Naive B cell (primary cell): ENCODE results near the gene BID. TPM values are rescaled to one million over a fixed set of nuclear protein-coding genes. Genes with fewer than 3 reads are reported as not detected.

Experiments
- ATAC-seq, 2 donors: fragments of 150-1000 bp; cut with Tn5 transposase; 2 replicates each; pipeline ENCODE4 v1.10.0; 2021; ENCODE audit warnings: low read depth in 2 of 2, mild to moderate bottlenecking in 2 of 2, moderate library complexity in 2 of 2
- DNase-seq: peaks from one replicate; pipeline ENCODE4 v3.0.0; 2022
- H3K27ac Mint-ChIP-seq, 6 donors: one replicate each; pipeline ENCODE4 v1.8.0; 2020 to 2022; ENCODE audit warnings: mild to moderate bottlenecking in 6 of 6, mixed read lengths in 6 of 6, moderate library complexity in 5 of 6, inconsistent platforms in 2 of 6
- H3K27me3 Mint-ChIP-seq, 3 donors: one replicate each; pipeline ENCODE4 v1.8.0; 2021 to 2022; ENCODE audit warnings: mixed read lengths in 3 of 3, mild to moderate bottlenecking in 1 of 3
- H3K36me3 Mint-ChIP-seq, 2 donors: one replicate each; pipeline ENCODE4 v1.8.0; 2020 to 2022; ENCODE audit warnings: mixed read lengths in 2 of 2, inconsistent platforms in 1 of 2, mild to moderate bottlenecking in 1 of 2
- H3K4me1 Mint-ChIP-seq, 3 donors: one replicate each; pipeline ENCODE4 v1.8.0; 2020 to 2022; ENCODE audit warnings: mixed read lengths in 3 of 3, inconsistent platforms in 1 of 3, mild to moderate bottlenecking in 1 of 3, moderate library complexity in 1 of 3
- H3K4me3 Mint-ChIP-seq, 8 donors: one replicate each; pipeline ENCODE4 v1.8.0; 2020 to 2022; ENCODE audit warnings: mild to moderate bottlenecking in 8 of 8, mixed read lengths in 8 of 8, moderate library complexity in 8 of 8, inconsistent platforms in 2 of 8
- H3K9me3 Mint-ChIP-seq, 7 donors: one replicate each; pipeline ENCODE4 v1.8.0; 2020 to 2022; ENCODE audit warnings: mixed read lengths in 7 of 7, mild to moderate bottlenecking in 5 of 7, inconsistent platforms in 2 of 7, moderate library complexity in 1 of 7
- polyA plus RNA-seq, 6 donors: library from polyadenylated mRNA; unstranded; fragments of 300-500 nt; fragmentation: Illumina TruSeq; gene quantifications; one replicate each; pipeline ENCODE4 v1.2.3, GENCODE V29; 2021; ENCODE audit warnings: low read depth in 6 of 6

BID gene
- polyA plus RNA-seq, 6 donors from 2014 or later, result 18.2 to 29.9 (median 23.1) TPM

- ATAC-seq (no peak), DNase-seq (no peak)
- Mint-ChIP-seq H3K4me3 (peak overlapping the region; percentile 89 to 96 (median 92)), H3K27ac (peak overlapping the region; percentile 94 to 99 (median 99)), H3K9me3 (peaks cover 0 to 2% (median 0%) of the 10 kb centered on the region in 7 donors), H3K4me1 (peaks cover 63 to 86% (median 74%) of the 10 kb centered on the region in 3 donors), H3K36me3 (peaks cover 0 to 8% of the 10 kb centered on the region in 2 donors), H3K27me3 (no peaks in the 10 kb centered on the region)
Observed at GRCh38 chr22:17777717-17778044, 3.4 kb upstream of the BID start.

DNA sequence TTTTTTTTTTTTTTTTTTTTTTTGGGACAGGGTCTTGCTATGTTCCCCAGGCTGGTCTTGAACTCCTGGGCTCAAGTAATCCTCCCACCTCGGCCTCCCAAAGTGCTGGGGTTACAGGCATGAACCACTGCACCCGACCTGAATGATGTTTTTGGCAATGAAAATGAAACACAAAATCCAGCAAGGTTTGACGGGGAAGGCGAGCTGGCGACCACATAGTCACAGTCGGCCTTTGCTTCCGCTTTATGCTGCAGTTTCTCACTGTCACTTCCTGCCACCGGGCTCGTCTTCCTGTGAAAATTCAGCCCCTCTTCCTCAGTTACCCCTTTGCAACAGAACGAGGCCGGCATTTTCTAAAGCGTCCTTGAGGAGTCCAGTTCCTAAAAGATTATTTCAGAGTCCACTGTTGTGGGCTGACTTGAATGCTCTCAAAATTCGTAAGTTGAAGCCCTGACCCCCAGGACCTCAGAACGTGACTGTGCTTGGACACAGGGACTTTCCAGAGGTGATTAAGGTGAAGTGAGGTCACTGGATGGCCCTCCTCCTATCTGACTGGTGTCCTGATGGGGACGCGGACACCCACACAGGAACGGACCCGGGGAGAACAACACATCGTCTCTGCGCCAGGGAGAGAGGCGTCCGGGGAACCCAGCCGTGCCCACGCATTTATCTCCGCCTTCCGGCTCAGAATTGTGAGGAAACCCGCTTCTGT, 2.9 kb upstream of the BID start:
- peak overlapping the region; percentile 94 to 99 (median 99) for H3K27ac Mint-ChIP-seq
- peaks cover 0 to 8% of the 10 kb centered on the region in 2 donors for H3K36me3 Mint-ChIP-seq
- H3K4me1 Mint-ChIP-seq, result peaks cover 65 to 86% (median 80%) of the 10 kb centered on the region in 3 donors
- H3K4me3 Mint-ChIP-seq, result peak overlapping the region; percentile 89 to 96 (median 92)
- DNase-seq, result peak; percentile 83
- peaks cover 0 to 2% (median 0%) of the 10 kb centered on the region in 7 donors for H3K9me3 Mint-ChIP-seq
- peak; percentile 56 to 63 for ATAC-seq
- no peaks in the 10 kb centered on the region for H3K27me3 Mint-ChIP-seq

- Mint-ChIP-seq H3K36me3 (peaks cover 0 to 8% of the 10 kb centered on the region in 2 donors), H3K9me3 (peaks cover 0 to 2% (median 0%) of the 10 kb centered on the region in 7 donors), H3K27me3 (no peaks in the 10 kb centered on the region), H3K27ac (peak overlapping the region; percentile 83 to 99 (median 98)), H3K4me1 (peaks cover 66 to 88% (median 80%) of the 10 kb centered on the region in 3 donors), H3K4me3 (peak overlapping the region in 7 of 8 donors; percentile 66 to 96 (median 92))
- ATAC-seq (no peak), DNase-seq (no peak)
Observed at GRCh38 chr22:17775781-17776465, 1.7 kb upstream of the BID start.

DNA sequence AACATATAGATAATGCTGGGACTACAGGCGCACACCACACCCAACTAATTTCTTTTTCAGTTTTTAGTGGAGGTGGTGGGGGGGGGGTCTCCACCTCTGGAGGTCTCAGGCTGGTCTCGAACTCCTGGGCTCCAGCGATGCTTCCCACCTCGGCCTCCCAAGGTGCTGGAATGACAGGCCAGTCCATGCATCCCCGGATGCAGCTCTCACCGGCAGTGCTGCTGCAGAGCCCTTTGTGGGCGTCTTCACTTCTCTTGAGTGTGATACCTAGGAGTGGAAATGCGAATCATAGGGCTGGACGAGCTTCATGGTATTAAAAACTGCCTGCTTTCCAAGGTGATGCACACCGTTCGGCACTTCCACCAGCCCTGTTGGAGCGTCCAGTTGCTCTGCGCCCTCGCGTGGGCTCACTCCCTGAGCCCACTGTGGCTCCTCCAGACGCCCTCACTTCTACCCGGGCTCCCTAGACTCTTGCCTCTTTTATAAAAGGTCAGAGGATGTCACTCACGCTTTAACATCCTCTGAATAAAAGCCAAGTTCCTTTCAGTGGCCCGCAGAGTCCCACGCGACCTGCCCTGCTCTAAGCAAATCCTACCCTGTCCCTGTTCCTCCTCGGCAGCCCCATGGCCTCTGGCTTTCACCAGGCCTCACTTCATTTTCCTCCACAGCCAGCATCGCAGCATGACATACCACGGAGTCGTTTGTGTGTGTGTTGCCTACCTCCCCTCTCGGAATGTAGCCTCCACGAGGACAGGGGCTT, 837 bp upstream of the BID start:
- no peak for ATAC-seq
- H3K9me3 Mint-ChIP-seq, result peaks cover 0 to 2% (median 0%) of the 10 kb centered on the region in 7 donors
- H3K27ac Mint-ChIP-seq, result peak overlapping the region; percentile 52 to 99 (median 95)

DNA sequence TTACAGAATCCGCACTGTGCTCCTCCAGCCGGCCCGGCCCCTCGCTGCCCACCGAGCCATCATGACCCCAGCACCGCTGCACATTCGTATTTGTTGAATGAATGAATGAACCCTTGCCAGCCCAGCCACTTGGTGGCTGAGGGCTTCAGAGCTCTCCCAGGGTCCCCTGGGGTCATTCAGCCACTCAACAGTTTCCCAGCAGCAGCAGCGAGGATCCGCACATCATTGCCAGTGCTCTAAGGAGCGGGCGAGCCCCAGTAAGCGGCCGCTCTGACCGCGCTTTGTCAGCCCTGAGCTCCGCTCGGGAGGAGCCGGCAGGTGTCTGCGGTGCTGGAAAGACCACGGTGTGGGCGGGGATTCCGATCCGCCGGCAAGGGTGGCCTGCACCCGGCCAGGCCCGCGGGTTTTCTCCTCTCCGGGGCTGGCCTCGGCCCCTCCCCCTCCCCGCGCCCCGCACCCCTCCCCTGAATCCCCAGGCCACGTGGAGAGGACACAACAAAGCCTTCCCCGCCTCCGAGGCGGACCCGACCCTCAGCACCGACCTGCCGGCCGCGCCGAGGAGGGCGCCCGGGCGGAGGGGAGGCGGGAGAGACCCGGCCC, 563 bp downstream of the BID start:
- DNase-seq (peak; percentile 63), ATAC-seq (peak; percentile 30 to 40)
- Mint-ChIP-seq H3K27ac (peak overlapping the region; percentile 90 to 99 (median 96)), H3K9me3 (no peaks in the 10 kb centered on the region), H3K4me3 (peak overlapping the region; percentile 74 to 95 (median 89)), H3K36me3 (no peaks in the 10 kb centered on the region), H3K4me1 (peaks cover 54 to 80% (median 66%) of the 10 kb centered on the region in 3 donors), H3K27me3 (no peaks in the 10 kb centered on the region)

More for the DNA sequence above, 837 bp upstream of the BID start:
- no peak for DNase-seq
- H3K36me3 Mint-ChIP-seq, result peaks cover 0 to 8% of the 10 kb centered on the region in 2 donors
- H3K27me3 Mint-ChIP-seq, result no peaks in the 10 kb centered on the region
- H3K4me1 Mint-ChIP-seq, result peaks cover 60 to 87% (median 79%) of the 10 kb centered on the region in 3 donors
- H3K4me3 Mint-ChIP-seq, result peak overlapping the region; percentile 66 to 92 (median 84)

DNA sequence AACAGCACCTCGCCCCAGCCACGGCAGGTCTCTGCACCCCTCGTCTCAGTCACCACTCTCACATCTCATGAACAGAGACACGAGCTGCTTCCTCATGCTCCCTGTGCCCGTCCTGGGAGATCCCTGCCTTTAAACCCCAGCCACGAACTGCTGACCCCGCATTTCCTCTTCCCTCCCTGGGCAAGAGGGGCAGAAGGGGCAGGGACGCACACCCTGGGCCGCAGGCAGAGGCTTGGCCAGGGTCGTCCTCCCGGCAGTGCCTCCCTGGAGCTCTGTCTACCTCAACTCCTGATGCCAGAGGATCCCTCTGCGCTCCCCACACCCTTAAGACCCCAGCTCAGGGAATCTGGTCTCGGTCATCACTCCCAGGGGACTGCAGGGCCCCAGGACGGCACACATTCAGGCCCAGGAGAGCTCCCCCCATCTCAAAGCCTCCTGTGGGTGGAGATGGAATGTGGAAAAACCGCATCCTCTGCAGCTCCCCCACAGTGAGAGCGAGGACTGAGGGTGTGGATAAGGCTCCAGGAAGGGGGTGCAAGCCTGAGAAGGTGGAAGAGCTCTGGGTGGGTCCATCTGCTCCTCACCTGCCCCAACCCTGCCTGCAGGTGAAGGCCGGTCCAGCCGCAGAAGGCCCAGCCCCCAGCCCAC, 1.2 kb downstream of the BID start:
- H3K9me3 Mint-ChIP-seq, result no peaks in the 10 kb centered on the region
- no peaks in the 10 kb centered on the region for H3K36me3 Mint-ChIP-seq
- peaks cover 52 to 77% (median 64%) of the 10 kb centered on the region in 3 donors for H3K4me1 Mint-ChIP-seq
- no peaks in the 10 kb centered on the region for H3K27me3 Mint-ChIP-seq
- DNase-seq (no peak), ATAC-seq (no peak)
- H3K4me3 Mint-ChIP-seq, result peak overlapping the region; percentile 74 to 95 (median 89)
- peak overlapping the region; percentile 90 to 99 (median 97) for H3K27ac Mint-ChIP-seq

GRCh38 chr22:17772249-17772957, 1.9 kb downstream of the BID start:
- no peaks in the 10 kb centered on the region for H3K9me3 Mint-ChIP-seq
- H3K4me1 Mint-ChIP-seq, result peaks cover 51 to 77% (median 63%) of the 10 kb centered on the region in 3 donors
- no peak for ATAC-seq
- no peaks in the 10 kb centered on the region for H3K27me3 Mint-ChIP-seq
- H3K27ac Mint-ChIP-seq, result peak overlapping the region; percentile 90 to 99 (median 97)
- no peaks in the 10 kb centered on the region for H3K36me3 Mint-ChIP-seq
- no peak for DNase-seq
- H3K4me3 Mint-ChIP-seq, result peak overlapping the region; percentile 74 to 95 (median 89)

DNA sequence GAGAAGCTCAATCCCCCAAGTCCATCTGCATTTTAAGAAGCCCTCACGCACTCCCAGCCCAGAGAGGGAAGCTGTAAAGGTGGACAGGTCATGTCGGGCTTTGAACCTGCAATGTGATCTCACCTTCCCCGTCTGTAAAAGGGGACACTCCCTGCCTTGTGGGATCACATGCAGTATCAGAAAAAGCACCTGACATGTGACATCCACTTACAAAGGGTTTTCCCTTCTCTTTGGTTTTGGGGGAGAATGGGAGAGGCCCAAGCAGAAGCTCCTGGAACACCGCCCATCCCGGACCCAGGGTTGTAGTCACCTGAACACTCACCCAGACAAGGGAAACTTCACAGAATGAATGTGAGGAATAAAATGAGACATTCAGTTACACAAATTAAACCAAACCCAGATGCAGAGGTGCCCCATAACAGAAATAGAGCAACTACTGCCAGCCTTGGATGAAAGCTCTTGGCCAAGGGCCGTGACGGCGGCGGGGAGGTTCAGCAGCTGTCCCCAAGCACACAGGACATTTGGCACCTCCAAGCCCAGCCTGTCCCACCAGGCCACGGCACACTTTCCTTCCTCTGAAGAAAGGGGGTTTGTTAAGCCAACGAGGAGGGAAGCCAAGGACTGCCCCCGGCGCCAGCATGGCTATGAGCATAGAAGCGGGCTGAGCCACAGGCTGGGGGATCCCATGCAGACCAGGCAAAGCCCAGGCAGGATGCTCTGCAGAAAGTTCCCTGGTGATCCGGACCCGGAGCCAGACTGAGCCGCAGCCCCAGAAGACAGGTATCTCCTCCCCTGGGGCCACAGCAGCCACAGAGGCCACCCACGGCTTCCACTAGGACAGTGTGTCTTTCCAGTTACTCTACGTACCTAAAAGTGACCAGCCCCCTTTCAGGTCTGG, 3.8 kb downstream of the BID start:
- ATAC-seq, result no peak
- Mint-ChIP-seq H3K9me3 (no peaks in the 10 kb centered on the region), H3K4me3 (peak overlapping the region in 1 of 8 donors; percentile 43), H3K27me3 (no peaks in the 10 kb centered on the region), H3K27ac (peak overlapping the region; percentile 24 to 96 (median 74)), H3K36me3 (no peaks in the 10 kb centered on the region), H3K4me1 (peaks cover 38 to 60% (median 49%) of the 10 kb centered on the region in 3 donors)
- DNase-seq, result no peak

GRCh38 chr22:17769716-17770082, 4.6 kb downstream of the BID start:
- Mint-ChIP-seq H3K27ac (peak overlapping the region in 4 of 6 donors; percentile 24 to 93 (median 74)), H3K4me1 (peaks cover 37 to 57% (median 44%) of the 10 kb centered on the region in 3 donors), H3K27me3 (no peaks in the 10 kb centered on the region), H3K9me3 (no peaks in the 10 kb centered on the region), H3K4me3 (peak overlapping the region in 1 of 8 donors; percentile 43), H3K36me3 (no peaks in the 10 kb centered on the region)
- DNase-seq, result no peak
- no peak for ATAC-seq

DNA sequence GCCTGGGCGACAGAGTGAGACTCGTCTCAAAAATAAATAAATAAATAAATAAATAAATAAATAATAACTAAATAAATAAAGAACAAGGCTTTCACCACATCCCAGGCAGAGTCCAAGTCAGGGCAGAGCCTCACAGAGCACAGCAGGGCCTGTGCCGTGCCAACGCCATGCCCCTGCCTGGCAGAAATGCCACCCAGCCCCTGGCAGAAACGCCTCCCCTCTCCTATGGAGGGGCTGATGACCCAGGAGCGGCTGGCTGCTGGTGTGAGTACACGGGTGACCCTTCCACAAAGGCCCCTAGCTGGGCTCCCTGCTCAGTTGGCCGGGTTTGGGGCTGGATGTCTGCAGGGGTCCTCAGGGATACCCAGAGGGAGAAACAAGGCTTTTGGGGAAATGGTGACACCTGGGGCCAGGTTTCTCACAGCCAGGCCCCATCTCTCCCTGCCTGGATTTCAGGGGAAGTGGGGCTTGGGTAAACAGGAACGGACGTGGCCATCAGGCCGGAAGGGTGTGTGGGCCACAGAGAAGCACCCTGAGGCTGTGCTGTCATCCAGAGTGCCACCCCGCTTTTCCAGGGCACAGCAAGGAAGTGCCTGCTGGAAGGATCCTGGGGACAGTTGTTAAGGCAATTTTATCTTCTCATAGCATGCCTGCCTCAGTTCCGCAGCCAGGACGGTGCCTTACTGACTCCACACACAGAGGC, 5.1 kb downstream of the BID start:
- Mint-ChIP-seq H3K4me1 (peaks cover 42 to 61% (median 47%) of the 10 kb centered on the region in 3 donors), H3K27me3 (no peaks in the 10 kb centered on the region), H3K36me3 (no peaks in the 10 kb centered on the region), H3K4me3 (no peak overlapping the region), H3K27ac (peak overlapping the region in 2 of 6 donors; percentile 84 to 93), H3K9me3 (no peaks in the 10 kb centered on the region)
- ATAC-seq, result no peak
- no peak for DNase-seq
